ENCODE results near the gene CYB5R3.
"Not testable (repeated sequence)": the region's sequence is repeated elsewhere in the genome, so short reads cannot be mapped to it uniquely, and the experiment has no call there.

The CYB5R3 gene

GRCh38 chr22:42585096-42585495, 64.1 kb downstream of the CYB5R3 start:
- Histone ChIP-seq H3K36me3 (ENCODE audit: control insufficient read depth, insufficient read depth, low read length) (peaks cover 41% of the 10 kb centered on the region), H3K4me3 (ENCODE audit: insufficient read depth, low read depth, low read length) (no peak overlapping the region), H3K27ac (ENCODE audit: insufficient read depth, low read depth, low read length, poor library complexity, severe bottlenecking) (no peak overlapping the region), H3K27me3 (ENCODE audit: control insufficient read depth, insufficient read depth, low read length, poor library complexity, severe bottlenecking) (no peaks in the 10 kb centered on the region), H3K9me3 (ENCODE audit: control insufficient read depth, low read length) (no peaks in the 10 kb centered on the region), H3K4me1 (ENCODE audit: control insufficient read depth, insufficient read depth, low read length) (no peaks in the 10 kb centered on the region)
- 96% methylated on average over 8 of the region's 8 CpGs for WGBS, 2 experiments

GRCh38 chr22:42584364-42584940, 64.7 kb downstream of the CYB5R3 start:
- H3K9me3 ChIP-seq (ENCODE audit: control insufficient read depth, low read length), result no peaks in the 10 kb centered on the region
- no peak overlapping the region for H3K27ac ChIP-seq (ENCODE audit: insufficient read depth, low read depth, low read length, poor library complexity, severe bottlenecking)
- 93 to 94% methylated on average over 4 of the region's 4 CpGs for WGBS, 2 experiments
- no peaks in the 10 kb centered on the region for H3K4me1 ChIP-seq (ENCODE audit: control insufficient read depth, insufficient read depth, low read length)
- no peak overlapping the region for H3K4me3 ChIP-seq (ENCODE audit: insufficient read depth, low read depth, low read length)
- no peaks in the 10 kb centered on the region for H3K27me3 ChIP-seq (ENCODE audit: control insufficient read depth, insufficient read depth, low read length, poor library complexity, severe bottlenecking)
- peaks cover 37% of the 10 kb centered on the region for H3K36me3 ChIP-seq (ENCODE audit: control insufficient read depth, insufficient read depth, low read length)

GRCh38 chr22:42582987-42583386, 66.2 kb downstream of the CYB5R3 start:
- WGBS, 2 experiments, result 93 to 94% methylated on average over 1 of the region's 1 CpG
- no peaks in the 10 kb centered on the region for H3K27me3 ChIP-seq (ENCODE audit: control insufficient read depth, insufficient read depth, low read length, poor library complexity, severe bottlenecking)
- no peaks in the 10 kb centered on the region for H3K4me1 ChIP-seq (ENCODE audit: control insufficient read depth, insufficient read depth, low read length)
- H3K9me3 ChIP-seq (ENCODE audit: control insufficient read depth, low read length), result no peaks in the 10 kb centered on the region
- no peak overlapping the region for H3K27ac ChIP-seq (ENCODE audit: insufficient read depth, low read depth, low read length, poor library complexity, severe bottlenecking)
- no peak overlapping the region for H3K4me3 ChIP-seq (ENCODE audit: insufficient read depth, low read depth, low read length)
- peaks cover 42% of the 10 kb centered on the region for H3K36me3 ChIP-seq (ENCODE audit: control insufficient read depth, insufficient read depth, low read length)

- Histone ChIP-seq H3K4me3 (ENCODE audit: insufficient read depth, low read depth, low read length) (peak overlapping the region; percentile 75), H3K4me1 (ENCODE audit: control insufficient read depth, insufficient read depth, low read length) (no peaks in the 10 kb centered on the region), H3K27me3 (ENCODE audit: control insufficient read depth, insufficient read depth, low read length, poor library complexity, severe bottlenecking) (no peaks in the 10 kb centered on the region), H3K9me3 (ENCODE audit: control insufficient read depth, low read length) (no peaks in the 10 kb centered on the region), H3K27ac (ENCODE audit: insufficient read depth, low read depth, low read length, poor library complexity, severe bottlenecking) (peak overlapping the region; percentile 26), H3K36me3 (ENCODE audit: control insufficient read depth, insufficient read depth, low read length) (peaks cover 41% of the 10 kb centered on the region)
- WGBS, 2 experiments, result 8% methylated on average over 64 of the region's 64 CpGs
Measured at GRCh38 chr22:42581762-42582716, 67.2 kb downstream of the CYB5R3 start.

GRCh38 chr22:42581194-42581761, 67.9 kb downstream of the CYB5R3 start:
- not testable (repeated sequence) for H3K27ac ChIP-seq (ENCODE audit: insufficient read depth, low read depth, low read length, poor library complexity, severe bottlenecking); H3K4me1 ChIP-seq (ENCODE audit: control insufficient read depth, insufficient read depth, low read length); H3K9me3 ChIP-seq (ENCODE audit: control insufficient read depth, low read length); H3K27me3 ChIP-seq (ENCODE audit: control insufficient read depth, insufficient read depth, low read length, poor library complexity, severe bottlenecking)
- Histone ChIP-seq H3K4me3 (ENCODE audit: insufficient read depth, low read depth, low read length) (peak overlapping the region; percentile 75), H3K36me3 (ENCODE audit: control insufficient read depth, insufficient read depth, low read length) (peaks cover 34% of the 10 kb centered on the region)
- WGBS, 2 experiments, result 0% methylated on average over 9 to 10 of the region's 22 CpGs

GRCh38 chr22:42580040-42580439, 69.2 kb downstream of the CYB5R3 start:
- H3K9me3 ChIP-seq (ENCODE audit: control insufficient read depth, low read length); H3K27me3 ChIP-seq (ENCODE audit: control insufficient read depth, insufficient read depth, low read length, poor library complexity, severe bottlenecking); H3K27ac ChIP-seq (ENCODE audit: insufficient read depth, low read depth, low read length, poor library complexity, severe bottlenecking); H3K4me1 ChIP-seq (ENCODE audit: control insufficient read depth, insufficient read depth, low read length); H3K4me3 ChIP-seq (ENCODE audit: insufficient read depth, low read depth, low read length): not testable (repeated sequence)
- peaks cover 25% of the 10 kb centered on the region for H3K36me3 ChIP-seq (ENCODE audit: control insufficient read depth, insufficient read depth, low read length)
- 94 to 97% methylated on average over 2 of the region's 4 CpGs for WGBS, 2 experiments

GRCh38 chr22:42577623-42578240, 71.5 kb downstream of the CYB5R3 start:
- Histone ChIP-seq H3K4me1 (ENCODE audit: control insufficient read depth, insufficient read depth, low read length) (no peaks in the 10 kb centered on the region), H3K9me3 (ENCODE audit: control insufficient read depth, low read length) (no peaks in the 10 kb centered on the region), H3K4me3 (ENCODE audit: insufficient read depth, low read depth, low read length) (no peak overlapping the region), H3K27ac (ENCODE audit: insufficient read depth, low read depth, low read length, poor library complexity, severe bottlenecking) (no peak overlapping the region), H3K36me3 (ENCODE audit: control insufficient read depth, insufficient read depth, low read length) (peaks cover 18% of the 10 kb centered on the region), H3K27me3 (ENCODE audit: control insufficient read depth, insufficient read depth, low read length, poor library complexity, severe bottlenecking) (no peaks in the 10 kb centered on the region)
- WGBS, 2 experiments, result 93 to 95% methylated on average over 15 of the region's 15 CpGs

- not testable (repeated sequence) for H3K27me3 ChIP-seq (ENCODE audit: control insufficient read depth, insufficient read depth, low read length, poor library complexity, severe bottlenecking); H3K9me3 ChIP-seq (ENCODE audit: control insufficient read depth, low read length); H3K27ac ChIP-seq (ENCODE audit: insufficient read depth, low read depth, low read length, poor library complexity, severe bottlenecking); H3K4me1 ChIP-seq (ENCODE audit: control insufficient read depth, insufficient read depth, low read length); H3K4me3 ChIP-seq (ENCODE audit: insufficient read depth, low read depth, low read length)
- H3K36me3 ChIP-seq (ENCODE audit: control insufficient read depth, insufficient read depth, low read length), result peaks cover 18% of the 10 kb centered on the region
- 95 to 99% methylated on average over 8 of the region's 9 CpGs for whole genome bisulfite sequencing, 2 experiments
Measured at GRCh38 chr22:42577141-42577540, 72.1 kb downstream of the CYB5R3 start.

GRCh38 chr22:42575996-42576574, 73.1 kb downstream of the CYB5R3 start:
- H3K9me3 ChIP-seq (ENCODE audit: control insufficient read depth, low read length); H3K27me3 ChIP-seq (ENCODE audit: control insufficient read depth, insufficient read depth, low read length, poor library complexity, severe bottlenecking); H3K27ac ChIP-seq (ENCODE audit: insufficient read depth, low read depth, low read length, poor library complexity, severe bottlenecking); H3K4me1 ChIP-seq (ENCODE audit: control insufficient read depth, insufficient read depth, low read length); H3K4me3 ChIP-seq (ENCODE audit: insufficient read depth, low read depth, low read length): not testable (repeated sequence)
- H3K36me3 ChIP-seq (ENCODE audit: control insufficient read depth, insufficient read depth, low read length), result peaks cover 18% of the 10 kb centered on the region
- 95 to 97% methylated on average over 30 of the region's 30 CpGs for WGBS, 2 experiments

- H3K4me1 ChIP-seq (ENCODE audit: control insufficient read depth, insufficient read depth, low read length); H3K4me3 ChIP-seq (ENCODE audit: insufficient read depth, low read depth, low read length); H3K27me3 ChIP-seq (ENCODE audit: control insufficient read depth, insufficient read depth, low read length, poor library complexity, severe bottlenecking); H3K27ac ChIP-seq (ENCODE audit: insufficient read depth, low read depth, low read length, poor library complexity, severe bottlenecking); H3K9me3 ChIP-seq (ENCODE audit: control insufficient read depth, low read length): not testable (repeated sequence)
- peaks cover 18% of the 10 kb centered on the region for H3K36me3 ChIP-seq (ENCODE audit: control insufficient read depth, insufficient read depth, low read length)
- WGBS, 2 experiments, result 97 to 98% methylated on average over 16 of the region's 21 CpGs
Measured at GRCh38 chr22:42574468-42574867, 74.7 kb downstream of the CYB5R3 start.
